Lower leg skin (tissue), 4 donors: ENCODE measurements around the gene CREB5. TPM values are rescaled to one million over a fixed set of nuclear protein-coding genes. Genes with fewer than 3 reads are reported as not detected.

Source experiments
- DNase-seq, 2 donors: peaks; one replicate each; pipeline ENCODE4 v3.0.0-alpha.2; 2019; ENCODE audit warnings: low spot score in 2 of 2
- H3K4me3 ChIP-seq: fragments of 200-600 bp; sonication (generic); 2 replicates; pipeline ENCODE4 v1.5.1; 2017; ENCODE audit warnings: mild to moderate bottlenecking, low read depth; ENCODE audit not compliant: poor library complexity, severe bottlenecking
- POLR2A ChIP-seq, 2 donors: fragments of 450-650 bp; IDR thresholded peaks; one replicate each; pipeline ENCODE4 v1.6.1; 2016 to 2017; ENCODE audit warnings: antibody characterized with exemption in 2 of 2, mild to moderate bottlenecking in 1 of 2, moderate library complexity in 1 of 2
- WGBS, 2 donors: methylation state at CpG; one replicate each; pipeline ENCODE4 v1.1.5; 2018; 5-methylcytosine and 5-hydroxymethylcytosine counted together
- intact Hi-C: fragments of 100-400 bp; cut with DNase I; formaldehyde crosslinking; loops from one replicate; pipeline ENCODE4 v1.15.0; 2023; ENCODE audit warnings: low total_unique reads
- total RNA-seq, 4 donors: library from RNA; depleted of rRNA; stranded (reverse); fragments of >200 nt; gene quantifications; one replicate each; pipeline ENCODE4 v1.1.0, GENCODE V29; 2016
- TF ChIP-seq, protein P1 (sequence below), 3 donors: fragments of 450-650 bp; IDR thresholded peaks; one replicate each; pipeline ENCODE4 v1.5.1; 2016; ENCODE audit warnings: antibody characterized with exemption in 3 of 3, mild to moderate bottlenecking in 3 of 3, moderate library complexity in 2 of 3

The CREB5 gene
- total RNA-seq, 4 donors from 2014 or later = 2.5 to 15.0 (median 5.4) TPM

DNA sequence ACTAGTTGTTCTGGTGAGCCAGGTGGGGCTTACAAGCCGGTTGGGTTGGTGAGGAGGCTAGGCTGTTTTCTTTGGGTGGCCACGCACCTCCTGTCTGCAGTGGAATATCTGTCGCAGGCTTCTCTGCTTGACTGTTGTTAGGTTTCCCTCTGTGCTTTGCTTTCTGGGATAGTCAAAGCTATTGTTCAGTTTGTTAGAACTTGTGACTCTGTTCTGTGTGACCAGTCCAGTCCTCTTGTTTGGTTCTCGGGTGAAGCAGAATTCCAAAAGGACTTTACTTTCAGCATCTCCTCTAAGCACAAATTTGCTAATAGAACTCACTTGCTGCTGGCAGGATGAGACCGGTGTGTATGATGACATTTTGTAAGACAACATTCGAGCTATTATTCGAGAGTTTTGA is 105.3 kb downstream of the CREB5 start:
- no peak overlapping the region for H3K4me3 ChIP-seq
- WGBS, 2 donors = 87 to 91% methylated on average over 7 of the region's 7 CpGs
- TF ChIP-seq, protein P1, sequence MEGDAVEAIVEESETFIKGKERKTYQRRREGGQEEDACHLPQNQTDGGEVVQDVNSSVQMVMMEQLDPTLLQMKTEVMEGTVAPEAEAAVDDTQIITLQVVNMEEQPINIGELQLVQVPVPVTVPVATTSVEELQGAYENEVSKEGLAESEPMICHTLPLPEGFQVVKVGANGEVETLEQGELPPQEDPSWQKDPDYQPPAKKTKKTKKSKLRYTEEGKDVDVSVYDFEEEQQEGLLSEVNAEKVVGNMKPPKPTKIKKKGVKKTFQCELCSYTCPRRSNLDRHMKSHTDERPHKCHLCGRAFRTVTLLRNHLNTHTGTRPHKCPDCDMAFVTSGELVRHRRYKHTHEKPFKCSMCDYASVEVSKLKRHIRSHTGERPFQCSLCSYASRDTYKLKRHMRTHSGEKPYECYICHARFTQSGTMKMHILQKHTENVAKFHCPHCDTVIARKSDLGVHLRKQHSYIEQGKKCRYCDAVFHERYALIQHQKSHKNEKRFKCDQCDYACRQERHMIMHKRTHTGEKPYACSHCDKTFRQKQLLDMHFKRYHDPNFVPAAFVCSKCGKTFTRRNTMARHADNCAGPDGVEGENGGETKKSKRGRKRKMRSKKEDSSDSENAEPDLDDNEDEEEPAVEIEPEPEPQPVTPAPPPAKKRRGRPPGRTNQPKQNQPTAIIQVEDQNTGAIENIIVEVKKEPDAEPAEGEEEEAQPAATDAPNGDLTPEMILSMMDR (IDR thresholded peaks at IDR 0.05) = no peak
- no peak for TF ChIP-seq POLR2A (IDR thresholded peaks at IDR 0.05)
- DNase-seq = no peak
- intact Hi-C loops = no loop called here

DNA sequence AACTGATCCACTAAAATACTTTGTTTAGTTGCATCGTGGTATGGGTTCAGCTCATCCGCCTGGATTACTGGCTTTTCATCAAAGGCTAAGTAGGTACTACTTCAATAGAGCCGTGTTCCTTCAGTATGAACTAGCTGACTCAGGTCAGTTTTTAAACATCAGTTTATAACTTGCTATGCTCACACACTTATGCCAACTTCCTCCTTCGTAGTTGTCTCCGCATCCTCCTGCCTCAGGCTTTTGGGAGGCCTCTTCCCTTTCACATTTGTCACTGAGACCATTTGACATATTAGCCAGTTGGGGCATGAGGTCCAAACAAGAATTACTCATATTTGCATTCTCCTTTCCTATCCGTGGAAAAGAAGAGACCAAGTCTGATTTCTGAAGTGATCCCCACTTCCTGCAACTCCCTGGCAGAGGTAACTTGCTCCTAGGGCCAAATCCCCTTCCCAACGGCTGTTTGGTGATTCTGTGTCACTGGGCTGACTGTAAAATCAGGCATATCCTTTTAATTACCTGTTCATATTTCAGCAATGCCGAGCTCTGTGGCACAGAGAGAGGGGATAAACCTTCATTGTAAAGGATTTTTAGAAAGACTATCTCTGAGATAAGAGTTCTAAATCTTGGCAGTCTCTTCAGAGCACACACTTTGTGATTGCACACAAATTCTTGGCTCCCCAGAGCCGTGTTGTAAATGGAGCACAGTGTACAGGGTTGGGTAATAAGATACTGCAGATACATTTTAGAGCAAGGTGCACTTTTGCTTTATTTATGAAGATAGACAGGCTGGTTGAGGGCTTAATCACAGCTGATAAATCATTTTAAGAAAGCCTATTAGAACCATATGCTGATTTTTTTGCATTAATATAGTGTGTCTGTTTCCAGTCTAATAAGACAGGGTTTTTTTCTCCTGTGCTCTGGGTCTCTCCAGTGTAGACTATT is 108.0 kb downstream of the CREB5 start:
- H3K4me3 ChIP-seq = no peak overlapping the region
- TF ChIP-seq, protein P1 (IDR thresholded peaks at IDR 0.05) = no peak
- TF ChIP-seq POLR2A (IDR thresholded peaks at IDR 0.05) = no peak
- intact Hi-C loops = no loop called here
- DNase-seq = no peak
- WGBS, 2 donors = 25 to 33% methylated on average over 9 of the region's 9 CpGs

DNA sequence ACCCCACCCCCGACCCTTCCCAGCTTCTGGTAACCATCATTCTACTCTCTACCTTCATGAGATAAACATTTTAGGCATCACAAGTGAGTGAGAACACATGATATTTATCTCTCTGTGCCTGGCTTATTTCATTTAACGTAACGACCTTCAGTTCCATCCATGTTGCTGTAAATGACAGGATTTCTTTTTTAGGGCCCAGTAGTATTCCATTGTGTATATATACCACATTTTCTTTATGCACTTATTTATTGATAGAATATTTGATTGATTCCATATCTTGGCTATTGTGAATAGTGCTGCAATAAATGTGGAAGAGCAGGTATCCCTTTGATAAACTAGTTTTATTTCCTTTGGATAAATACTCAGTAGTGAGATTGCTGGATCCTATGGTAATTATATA is 112.7 kb downstream of the CREB5 start:
- no peak overlapping the region for H3K4me3 ChIP-seq
- TF ChIP-seq, protein P1 (IDR thresholded peaks at IDR 0.05) = no peak
- no peak for TF ChIP-seq POLR2A (IDR thresholded peaks at IDR 0.05)
- DNase-seq = no peak
- intact Hi-C loops = no loop called here
- WGBS, 2 donors = 88 to 92% methylated on average over 3 of the region's 3 CpGs

DNA sequence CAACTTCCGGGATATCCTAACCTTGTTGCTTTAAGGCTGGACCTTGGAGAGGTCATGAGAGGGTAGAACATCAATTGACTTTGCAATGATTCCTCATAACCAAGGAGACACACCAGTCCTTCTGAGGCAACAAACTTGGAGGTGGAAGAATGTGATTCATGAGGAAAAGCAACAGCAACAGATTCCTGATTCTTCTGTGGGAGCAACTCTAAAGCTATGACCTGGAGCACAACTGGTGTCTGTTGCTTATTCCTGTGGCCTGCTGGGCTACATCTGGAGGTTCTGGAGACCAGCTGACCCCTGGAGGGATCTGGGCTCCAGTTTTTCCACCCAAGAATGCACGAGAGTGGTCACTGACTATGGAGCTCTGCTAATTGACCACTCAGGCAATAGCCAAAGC is 116.6 kb downstream of the CREB5 start:
- 64 to 90% methylated on average over 2 of the region's 2 CpGs for WGBS, 2 donors
- H3K4me3 ChIP-seq = no peak overlapping the region
- TF ChIP-seq POLR2A (IDR thresholded peaks at IDR 0.05) = no peak
- intact Hi-C loops = no loop called here
- DNase-seq = no peak

DNA sequence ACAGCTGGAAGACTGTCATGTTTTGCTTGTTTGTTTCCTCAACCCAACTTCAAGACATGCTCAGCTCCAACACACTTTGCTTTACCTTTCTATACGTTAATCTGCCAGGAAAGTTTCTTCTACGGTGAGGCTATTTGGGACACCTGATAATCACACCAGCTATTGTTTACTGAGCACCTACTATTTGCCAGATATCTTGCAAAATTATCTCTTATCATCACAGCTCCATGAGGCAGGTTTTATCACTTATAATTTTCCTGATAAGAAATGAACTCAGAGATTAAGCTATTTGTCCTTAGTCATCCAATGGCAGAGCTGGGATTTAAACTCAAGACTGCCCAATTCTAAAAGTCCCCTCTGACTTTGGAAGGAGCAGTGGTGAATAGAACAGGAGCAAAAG is 117.4 kb downstream of the CREB5 start:
- intact Hi-C loops = no loop called here
- TF ChIP-seq, protein P1 (IDR thresholded peaks at IDR 0.05) = no peak
- TF ChIP-seq POLR2A (IDR thresholded peaks at IDR 0.05) = no peak
- WGBS, 2 donors = 91 to 95% methylated on average over 2 of the region's 2 CpGs
- H3K4me3 ChIP-seq = no peak overlapping the region
- no peak for DNase-seq

DNA sequence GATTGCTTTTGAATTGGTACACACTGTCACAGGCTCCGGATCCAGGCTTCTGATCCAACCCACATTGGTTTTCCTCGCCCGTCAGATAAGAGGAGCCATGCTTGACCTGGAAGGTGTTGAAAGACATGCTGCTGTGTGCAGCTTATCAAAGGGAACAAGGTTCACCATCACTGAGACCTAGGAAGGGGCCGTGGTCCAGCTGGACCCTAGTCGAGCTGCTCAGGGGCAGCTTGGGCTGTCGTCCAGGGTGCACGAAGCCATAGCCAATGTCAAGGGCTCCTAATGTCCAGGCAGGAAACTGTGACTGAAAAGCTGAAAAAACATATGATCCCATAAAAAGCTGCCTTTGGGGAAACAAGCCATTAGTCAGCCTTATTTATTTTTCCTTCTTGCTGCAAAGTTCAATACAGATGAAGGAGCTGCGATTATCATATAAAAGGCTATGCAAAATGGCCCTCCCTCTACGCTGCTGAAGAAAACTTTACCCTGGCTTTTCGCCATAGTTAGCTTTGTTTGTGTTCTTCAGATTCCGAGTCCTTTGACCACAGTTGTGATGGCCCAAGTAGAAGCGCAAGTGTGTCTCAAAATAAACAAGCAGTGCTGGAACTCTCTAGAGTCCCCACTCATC is 118.0 kb downstream of the CREB5 start:
- no peak for DNase-seq
- no peak for TF ChIP-seq POLR2A (IDR thresholded peaks at IDR 0.05)
- TF ChIP-seq, protein P1 (IDR thresholded peaks at IDR 0.05) = no peak
- 74 to 83% methylated on average over 12 of the region's 12 CpGs for WGBS, 2 donors
- intact Hi-C loops = no loop called here
- H3K4me3 ChIP-seq = no peak overlapping the region
